ENCODE results near the gene PKN1. TPM values are rescaled to one million over a fixed set of nuclear protein-coding genes. Genes with fewer than 3 reads are reported as not detected.

PKN1 gene
- total and polyA plus RNA-seq, 2 of the 4 experiments (the other 2 are of a cell fraction): 39.1 to 41.4 TPM

DNA sequence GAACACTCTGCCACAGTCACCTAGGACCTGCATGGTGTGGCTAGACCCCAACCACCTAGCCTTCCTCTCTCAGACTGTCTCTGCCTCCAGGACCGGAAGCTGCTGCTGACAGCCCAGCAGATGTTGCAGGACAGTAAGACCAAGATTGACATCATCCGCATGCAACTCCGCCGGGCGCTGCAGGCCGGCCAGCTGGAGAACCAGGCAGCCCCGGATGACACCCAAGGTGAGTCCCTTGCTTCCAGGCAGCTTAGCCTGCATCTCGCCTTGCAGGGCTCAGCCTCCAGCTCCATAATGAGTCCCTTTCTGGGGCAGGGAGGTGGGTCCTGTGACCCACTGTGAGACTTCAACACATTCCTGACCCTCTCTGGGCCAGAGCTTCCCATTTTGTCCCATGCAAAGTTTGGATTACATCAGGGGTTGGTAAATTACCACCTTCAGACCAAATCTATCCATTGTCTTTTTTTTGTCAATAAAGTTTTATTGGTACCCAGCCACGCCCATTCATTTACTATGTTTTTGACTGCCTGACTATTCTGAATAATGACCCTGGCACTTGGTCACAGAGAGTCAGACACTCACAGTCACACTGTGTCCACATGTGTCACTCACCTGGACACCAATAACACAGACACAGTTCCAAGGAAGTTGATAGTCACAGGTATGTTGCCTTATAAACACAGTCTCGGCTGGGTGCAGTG, 13.4 kb downstream of the PKN1 start:
- 83% methylated on average over 3 of the region's 10 CpGs; no CpG with 5 or more reads in 1 of the 2 experiments for WGBS, 2 experiments (ENCODE audit: extremely low coverage in 2 of 2, insufficient read length in 1 of 2)
- peaks cover 76% of the 10 kb centered on the region for H3K36me3 ChIP-seq (ENCODE audit: control insufficient read depth, insufficient read depth, low read length)
- no peak overlapping the region for H4K5ac ChIP-seq (ENCODE audit: low read depth, low read length)
- no peak overlapping the region for H4K91ac ChIP-seq (ENCODE audit: insufficient read depth, low read depth, low read length)
- no peak overlapping the region for H2BK5ac ChIP-seq (ENCODE audit: low read depth, low read length, poor library complexity, severe bottlenecking)
- H3K9me3 ChIP-seq (ENCODE audit: control insufficient read depth, insufficient read depth, low read length): no peaks in the 10 kb centered on the region
- H3K4me2 ChIP-seq (ENCODE audit: low read depth, low read length): no peak overlapping the region
- no peak overlapping the region for H4K8ac ChIP-seq (ENCODE audit: low read depth in 2 of 2, low read length in 2 of 2)
- no peak for DNase-seq
- H3K18ac ChIP-seq (ENCODE audit: low read depth, low read length): no peak overlapping the region
- no peak for ATAC-seq (ENCODE audit: low read depth)
- no peak overlapping the region for H3K23ac ChIP-seq (ENCODE audit: low read depth, low read length)
- no peak overlapping the region for H3K9ac ChIP-seq (ENCODE audit: low read depth, low read length)
- no peak overlapping the region for H2AK9ac ChIP-seq (replicated peaks; ENCODE audit: low read depth, low read length, poor library complexity)
- H3K14ac ChIP-seq (replicated peaks; ENCODE audit: low read depth, low read length): no peak overlapping the region
- in situ Hi-C loops (cut with MboI; ENCODE audit: low sequenced_read_pairs) (no loop called here), dilution Hi-C loops (cut with HindIII; ENCODE audit: low sequenced_read_pairs, unreplicated experiment) (no loop called here), intact Hi-C loops (cut with micrococcal nuclease) (no loop called here)
- ChIA-PET POLR2A (ENCODE audit: unreplicated experiment) (no interaction called here), CTCF (no interaction called here)
- peaks cover 30% of the 10 kb centered on the region for H3K9me1 ChIP-seq (ENCODE audit: insufficient read depth, low read length)
- no peak for TF ChIP-seq MXI1 (IDR thresholded peaks at IDR 0.05; ENCODE audit: borderline replicate concordance, low read depth, low read length)
- TF ChIP-seq, protein P1, sequence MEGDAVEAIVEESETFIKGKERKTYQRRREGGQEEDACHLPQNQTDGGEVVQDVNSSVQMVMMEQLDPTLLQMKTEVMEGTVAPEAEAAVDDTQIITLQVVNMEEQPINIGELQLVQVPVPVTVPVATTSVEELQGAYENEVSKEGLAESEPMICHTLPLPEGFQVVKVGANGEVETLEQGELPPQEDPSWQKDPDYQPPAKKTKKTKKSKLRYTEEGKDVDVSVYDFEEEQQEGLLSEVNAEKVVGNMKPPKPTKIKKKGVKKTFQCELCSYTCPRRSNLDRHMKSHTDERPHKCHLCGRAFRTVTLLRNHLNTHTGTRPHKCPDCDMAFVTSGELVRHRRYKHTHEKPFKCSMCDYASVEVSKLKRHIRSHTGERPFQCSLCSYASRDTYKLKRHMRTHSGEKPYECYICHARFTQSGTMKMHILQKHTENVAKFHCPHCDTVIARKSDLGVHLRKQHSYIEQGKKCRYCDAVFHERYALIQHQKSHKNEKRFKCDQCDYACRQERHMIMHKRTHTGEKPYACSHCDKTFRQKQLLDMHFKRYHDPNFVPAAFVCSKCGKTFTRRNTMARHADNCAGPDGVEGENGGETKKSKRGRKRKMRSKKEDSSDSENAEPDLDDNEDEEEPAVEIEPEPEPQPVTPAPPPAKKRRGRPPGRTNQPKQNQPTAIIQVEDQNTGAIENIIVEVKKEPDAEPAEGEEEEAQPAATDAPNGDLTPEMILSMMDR (conservative IDR thresholded peaks at IDR 0.05; ENCODE audit: low read depth, low read length): no peak
- no peak for TF ChIP-seq SMC3 (IDR thresholded peaks at IDR 0.05; ENCODE audit: low read depth, low read length)
- TF ChIP-seq NFE2L2 (IDR thresholded peaks at IDR 0.05; ENCODE audit: low read depth, low read length): no peak
- TF ChIP-seq MAZ (IDR thresholded peaks at IDR 0.05; ENCODE audit: borderline replicate concordance, low read depth, low read length): no peak
- TF ChIP-seq CEBPB (IDR thresholded peaks at IDR 0.05; ENCODE audit: low read depth, low read length): no peak
- no peak for TF ChIP-seq CHD1 (IDR thresholded peaks at IDR 0.05; ENCODE audit: low read depth, low read length)
- TF ChIP-seq RCOR1 (IDR thresholded peaks at IDR 0.05; ENCODE audit: insufficient replicate concordance, low read length): no peak
- TF ChIP-seq FOS (IDR thresholded peaks at IDR 0.05; ENCODE audit: low read depth, low read length): no peak
- TF ChIP-seq POLR2A (IDR thresholded peaks at IDR 0.05; ENCODE audit: low read depth, low read length): no peak
- no peak for TF ChIP-seq RFX5 (IDR thresholded peaks at IDR 0.05; ENCODE audit: low read depth, low read length)
- TF ChIP-seq, protein P2, sequence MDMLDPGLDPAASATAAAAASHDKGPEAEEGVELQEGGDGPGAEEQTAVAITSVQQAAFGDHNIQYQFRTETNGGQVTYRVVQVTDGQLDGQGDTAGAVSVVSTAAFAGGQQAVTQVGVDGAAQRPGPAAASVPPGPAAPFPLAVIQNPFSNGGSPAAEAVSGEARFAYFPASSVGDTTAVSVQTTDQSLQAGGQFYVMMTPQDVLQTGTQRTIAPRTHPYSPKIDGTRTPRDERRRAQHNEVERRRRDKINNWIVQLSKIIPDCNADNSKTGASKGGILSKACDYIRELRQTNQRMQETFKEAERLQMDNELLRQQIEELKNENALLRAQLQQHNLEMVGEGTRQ (IDR thresholded peaks at IDR 0.05; ENCODE audit: low read depth, low read length): no peak
- no peak for TF ChIP-seq RAD21 (IDR thresholded peaks at IDR 0.05; ENCODE audit: low read length)
- TF ChIP-seq BHLHE40 (IDR thresholded peaks at IDR 0.05; ENCODE audit: low read depth, low read length): no peak
- no peak for TF ChIP-seq MAFK (IDR thresholded peaks at IDR 0.05; ENCODE audit: low read depth, low read length)
- TF ChIP-seq, protein P3, sequence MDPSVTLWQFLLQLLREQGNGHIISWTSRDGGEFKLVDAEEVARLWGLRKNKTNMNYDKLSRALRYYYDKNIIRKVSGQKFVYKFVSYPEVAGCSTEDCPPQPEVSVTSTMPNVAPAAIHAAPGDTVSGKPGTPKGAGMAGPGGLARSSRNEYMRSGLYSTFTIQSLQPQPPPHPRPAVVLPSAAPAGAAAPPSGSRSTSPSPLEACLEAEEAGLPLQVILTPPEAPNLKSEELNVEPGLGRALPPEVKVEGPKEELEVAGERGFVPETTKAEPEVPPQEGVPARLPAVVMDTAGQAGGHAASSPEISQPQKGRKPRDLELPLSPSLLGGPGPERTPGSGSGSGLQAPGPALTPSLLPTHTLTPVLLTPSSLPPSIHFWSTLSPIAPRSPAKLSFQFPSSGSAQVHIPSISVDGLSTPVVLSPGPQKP (IDR thresholded peaks at IDR 0.05; ENCODE audit: borderline replicate concordance, low read depth, low read length): no peak
- no peaks in the 10 kb centered on the region for H3K27me3 ChIP-seq (ENCODE audit: control insufficient read depth, insufficient read depth, low read length)
- no peak overlapping the region for H2BK120ac ChIP-seq (ENCODE audit: low read depth, low read length)
- H4K20me1 ChIP-seq (ENCODE audit: insufficient read depth, low read length): peaks cover 17% of the 10 kb centered on the region
- no peak overlapping the region for H2BK20ac ChIP-seq (ENCODE audit: low read depth, low read length)
- H2AK5ac ChIP-seq (ENCODE audit: low read depth, low read length): no peak overlapping the region
- H3K27ac ChIP-seq (ENCODE audit: insufficient read depth, low read length): no peak overlapping the region
- peaks cover 3 to 34% of the 10 kb centered on the region in 2 experiments for H3K79me1 ChIP-seq (ENCODE audit: low read depth in 1 of 2, low read length in 2 of 2)
- H2AFZ ChIP-seq (replicated peaks; ENCODE audit: low read length, poor library complexity): no peak overlapping the region
- H2BK15ac ChIP-seq (ENCODE audit: low read depth, low read length): no peak overlapping the region
- H3K4me1 ChIP-seq (ENCODE audit: control insufficient read depth, insufficient read depth, low read length): no peaks in the 10 kb centered on the region
- BruUV-seq (replicated peaks): no TSS peak
- no peak overlapping the region for H3K56ac ChIP-seq (ENCODE audit: extremely low read depth, insufficient read depth, low read length)
- H3K4ac ChIP-seq (ENCODE audit: low read depth, low read length): no peak overlapping the region
- no peak overlapping the region for H3K4me3 ChIP-seq (ENCODE audit: insufficient read depth, low read depth, low read length)

Data from IMR-90 (cell line).